ENCODE measurements around the gene PJA2. TPM values are rescaled to one million over a fixed set of nuclear protein-coding genes. Genes with fewer than 3 reads are reported as not detected.

The PJA2 gene
- total and polyA plus RNA-seq, 2 of the 8 experiments (the other 6 are each of a cell fraction or from before 2014, with no cell fraction given), result 15.3 to 47.7 TPM

- no peak for TF ChIP-seq CHD7 (IDR thresholded peaks at IDR 0.05; ENCODE audit: insufficient replicate concordance, low read length)
- no peak for TF ChIP-seq BRCA1 (IDR thresholded peaks at IDR 0.05; ENCODE audit: low read depth, low read length)
- no peak for TF ChIP-seq BACH1 (IDR thresholded peaks at IDR 0.05; ENCODE audit: low read length)
- no peak for TF ChIP-seq EGR1 (IDR thresholded peaks at IDR 0.05; ENCODE audit: borderline replicate concordance, low read depth, low read length)
- TF ChIP-seq SRF (IDR thresholded peaks at IDR 0.05; ENCODE audit: low read depth, low read length), result no peak
- TF ChIP-seq RXRA (IDR thresholded peaks at IDR 0.05; ENCODE audit: insufficient read depth, low read depth, low read length), result no peak
- TF ChIP-seq TAF1 (IDR thresholded peaks at IDR 0.05; ENCODE audit: low read depth, low read length), result no peak
- TF ChIP-seq SIX5 (IDR thresholded peaks at IDR 0.05; ENCODE audit: low read depth, low read length), result no peak
- no peak for TF ChIP-seq EZH2 (IDR thresholded peaks at IDR 0.05; ENCODE audit: low read depth, low read length, severe bottlenecking)
- no peak for TF ChIP-seq CEBPB (IDR thresholded peaks at IDR 0.05; ENCODE audit: low read depth, low read length)
- TF ChIP-seq RNF2 (IDR thresholded peaks at IDR 0.05; ENCODE audit: borderline replicate concordance, low read depth, low read length, missing control alignments, poor library complexity, severe bottlenecking), result no peak
These were observed 16.3 kb upstream of the PJA2 start (continued) for GRCh38 chr5:109426075-109426474.

Measured in H1 (cell line).